Naive thymus-derived CD8-positive, alpha-beta T cell (primary cell): ENCODE results near the gene TRDN. TPM values are rescaled to one million over a fixed set of nuclear protein-coding genes. Genes with fewer than 3 reads are reported as not detected.

Experiments used
- ATAC-seq, 2 donors: fragments of 150-1000 bp; cut with Tn5 transposase in 1 of 2; sonication (Bioruptor Pico), chemical (Tn5 transposase) in 1 of 2; 1 replicate in 1 of 2; 2 replicates in 1 of 2; pipeline ENCODE4 v1.10.0; 2021; ENCODE audit warnings: mild to moderate bottlenecking in 2 of 2, moderate library complexity in 2 of 2
- POLR2A ChIA-PET: fragments of 350-600 bp; sonication (Branson Sonifier 250); formaldehyde crosslinking; loops from one replicate; lab custom pipeline; 2021; ENCODE audit warnings: antibody characterized with exemption; lab: Charles Lee
- DNase-seq, 10 donors: peaks; one replicate each; pipeline versions ENCODE4 v3.0.0 to v3.0.0-alpha.2; 2020 to 2022
- H3K27ac Mint-ChIP-seq, 10 donors: one replicate each; pipeline ENCODE4 v1.8.0; 2020 to 2022; ENCODE audit warnings: mild to moderate bottlenecking in 10 of 10, mixed read lengths in 10 of 10, moderate library complexity in 4 of 10, inconsistent platforms in 1 of 10
- H3K27me3 Mint-ChIP-seq, 5 donors: one replicate each; pipeline ENCODE4 v1.8.0; 2021 to 2022; ENCODE audit warnings: mixed read lengths in 5 of 5
- H3K36me3 Mint-ChIP-seq, 3 donors: one replicate each; pipeline ENCODE4 v1.8.0; 2020 to 2022; ENCODE audit warnings: mixed read lengths in 3 of 3, mild to moderate bottlenecking in 2 of 3, inconsistent platforms in 1 of 3
- H3K4me1 Mint-ChIP-seq, 4 donors: one replicate each; pipeline ENCODE4 v1.8.0; 2021 to 2022; ENCODE audit warnings: mixed read lengths in 4 of 4
- H3K4me3 Mint-ChIP-seq, 10 donors: one replicate each; pipeline ENCODE4 v1.8.0; 2020 to 2022; ENCODE audit warnings: mild to moderate bottlenecking in 10 of 10, mixed read lengths in 10 of 10, moderate library complexity in 6 of 10, inconsistent platforms in 1 of 10
- H3K9me3 Mint-ChIP-seq, 9 donors: one replicate each; pipeline ENCODE4 v1.8.0; 2020 to 2022; ENCODE audit warnings: mixed read lengths in 9 of 9, mild to moderate bottlenecking in 3 of 9, inconsistent platforms in 1 of 9, moderate library complexity in 1 of 9
- polyA plus RNA-seq, 3 donors: library from polyadenylated mRNA; unstranded; fragments of 300-500 nt; fragmentation: Illumina TruSeq; gene quantifications; one replicate each; pipeline ENCODE4 v1.2.3, GENCODE V29; 2021
- total RNA-seq, 8 experiments: library from RNA in 2 of 8; stranded (reverse) in 2 of 8; gene quantifications; one replicate each; pipeline ENCODE4 v1.2.3 and lab custom pipeline; 2021 to 2026

The TRDN gene
- total and polyA plus RNA-seq, 5 experiments from 2014 or later, result not detected

DNA sequence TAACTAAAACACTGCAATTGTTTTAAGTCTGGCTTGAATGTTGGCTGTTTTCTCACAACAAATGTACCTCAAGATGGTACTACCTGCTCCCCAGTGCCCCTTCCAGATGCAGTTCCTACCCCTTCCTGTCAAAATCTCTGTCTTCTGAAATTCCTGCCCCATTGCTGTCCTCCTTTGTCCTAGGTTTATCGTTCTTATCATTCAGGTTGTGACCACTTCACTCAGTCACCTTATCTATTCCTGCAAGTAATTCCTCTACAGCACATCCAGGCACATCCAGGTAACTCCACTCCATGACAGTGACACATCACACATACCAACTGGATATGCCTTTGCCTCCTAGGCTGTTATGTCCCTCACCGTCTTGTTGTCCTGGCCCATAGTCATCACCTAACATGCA, 90.2 kb downstream of the TRDN start:
- no peak for DNase-seq
- Mint-ChIP-seq H3K36me3 (no peaks in the 10 kb centered on the region), H3K4me3 (no peak overlapping the region), H3K4me1 (no peaks in the 10 kb centered on the region), H3K27ac (no peak overlapping the region), H3K9me3 (peaks cover 0 to 14% (median 3%) of the 10 kb centered on the region in 9 donors), H3K27me3 (no peaks in the 10 kb centered on the region)
- POLR2A ChIA-PET, result no interaction called here
- ATAC-seq, result no peak

GRCh38 chr6:123541462-123541861, 95.3 kb downstream of the TRDN start:
- Mint-ChIP-seq H3K27me3 (no peaks in the 10 kb centered on the region), H3K4me1 (no peaks in the 10 kb centered on the region), H3K9me3 (peaks cover 0 to 7% (median 0%) of the 10 kb centered on the region in 9 donors), H3K36me3 (no peaks in the 10 kb centered on the region), H3K4me3 (no peak overlapping the region), H3K27ac (no peak overlapping the region)
- POLR2A ChIA-PET, result no interaction called here
- no peak for DNase-seq
- ATAC-seq, result no peak

DNA sequence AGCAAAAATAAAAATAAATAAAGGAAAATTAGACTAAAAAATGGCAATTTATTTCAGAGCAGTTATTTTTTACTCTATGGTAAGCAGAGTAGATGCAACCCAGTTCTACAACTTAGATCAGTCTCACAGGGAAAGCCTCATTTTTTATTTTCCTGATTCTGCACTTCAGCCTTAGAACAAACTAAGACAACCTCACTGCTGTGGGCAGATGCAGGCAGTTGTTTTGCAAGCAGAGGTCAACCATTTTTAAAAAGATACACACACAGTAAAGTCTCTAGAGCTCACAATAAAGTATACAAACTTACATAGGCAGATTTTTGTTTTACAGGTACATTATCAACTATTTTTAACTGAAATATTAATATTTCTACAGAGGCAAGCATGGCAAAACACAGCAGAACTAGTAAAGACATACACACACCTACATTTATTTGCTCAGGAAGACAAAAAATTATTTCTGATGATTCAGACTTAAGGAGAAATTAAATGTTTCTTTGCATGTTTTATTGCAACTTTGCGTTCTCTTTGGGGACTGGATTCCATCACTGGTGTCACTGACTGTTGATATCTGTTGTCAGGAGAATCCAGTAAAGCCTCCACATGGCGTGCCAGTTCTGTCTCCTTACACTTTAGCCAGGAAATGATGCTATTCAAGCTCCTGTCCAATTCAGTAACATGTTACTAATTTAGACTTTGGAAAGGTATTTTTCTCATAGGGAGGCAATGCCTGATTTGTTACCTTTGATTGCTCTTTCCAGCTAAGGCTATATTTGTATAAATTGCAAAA, 102.7 kb downstream of the TRDN start:
- H3K36me3 Mint-ChIP-seq, result no peaks in the 10 kb centered on the region
- H3K27me3 Mint-ChIP-seq, result no peaks in the 10 kb centered on the region
- ATAC-seq (no peak), DNase-seq (no peak)
- no peaks in the 10 kb centered on the region for H3K4me1 Mint-ChIP-seq
- no peak overlapping the region for H3K4me3 Mint-ChIP-seq
- POLR2A ChIA-PET, result no interaction called here
- peaks cover 0 to 4% (median 0%) of the 10 kb centered on the region in 9 donors for H3K9me3 Mint-ChIP-seq
- H3K27ac Mint-ChIP-seq, result no peak overlapping the region

- no peaks in the 10 kb centered on the region for H3K36me3 Mint-ChIP-seq
- POLR2A ChIA-PET, result no interaction called here
- DNase-seq, result no peak
- H3K4me3 Mint-ChIP-seq, result no peak overlapping the region
- ATAC-seq, result no peak
- H3K27ac Mint-ChIP-seq, result no peak overlapping the region
- H3K27me3 Mint-ChIP-seq, result no peaks in the 10 kb centered on the region
- peaks cover 0 to 15% (median 2%) of the 10 kb centered on the region in 9 donors for H3K9me3 Mint-ChIP-seq
- no peaks in the 10 kb centered on the region for H3K4me1 Mint-ChIP-seq
Observed at GRCh38 chr6:123529843-123530242, 106.9 kb downstream of the TRDN start.

- POLR2A ChIA-PET, result no interaction called here
- ATAC-seq (no peak), DNase-seq (no peak)
- Mint-ChIP-seq H3K36me3 (no peaks in the 10 kb centered on the region), H3K4me3 (no peak overlapping the region), H3K9me3 (peaks cover 0 to 15% (median 2%) of the 10 kb centered on the region in 9 donors), H3K4me1 (no peaks in the 10 kb centered on the region), H3K27ac (no peak overlapping the region), H3K27me3 (no peaks in the 10 kb centered on the region)
Observed at GRCh38 chr6:123529058-123529457, 107.7 kb downstream of the TRDN start.

- ATAC-seq (no peak), DNase-seq (no peak)
- no peaks in the 10 kb centered on the region for H3K36me3 Mint-ChIP-seq
- H3K4me3 Mint-ChIP-seq, result no peak overlapping the region
- no peaks in the 10 kb centered on the region for H3K27me3 Mint-ChIP-seq
- H3K9me3 Mint-ChIP-seq, result peaks cover 0 to 30% (median 3%) of the 10 kb centered on the region in 9 donors
- no peak overlapping the region for H3K27ac Mint-ChIP-seq
- no peaks in the 10 kb centered on the region for H3K4me1 Mint-ChIP-seq
- POLR2A ChIA-PET, result no interaction called here
Observed at GRCh38 chr6:123527406-123527805, 109.3 kb downstream of the TRDN start.

DNA sequence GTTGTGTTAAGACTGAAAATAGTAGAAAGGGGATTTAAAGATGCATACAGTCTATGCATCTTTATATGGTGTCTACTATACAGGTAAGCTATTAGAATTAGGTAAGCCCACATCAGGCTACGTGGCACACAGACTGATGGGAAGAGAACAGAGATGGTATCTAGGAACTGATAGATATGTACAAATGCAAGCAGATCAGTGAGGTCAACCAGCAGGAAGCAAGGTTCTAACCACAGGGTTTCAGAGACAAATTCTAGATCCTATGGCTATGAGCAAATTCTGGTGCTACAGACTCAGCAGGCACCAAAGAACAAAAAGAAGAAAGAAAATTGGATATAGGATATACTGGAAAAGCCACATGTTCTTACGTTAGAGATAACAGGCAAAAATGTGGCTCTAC, 110.6 kb downstream of the TRDN start:
- Mint-ChIP-seq H3K27me3 (no peaks in the 10 kb centered on the region), H3K4me1 (no peaks in the 10 kb centered on the region), H3K36me3 (no peaks in the 10 kb centered on the region), H3K9me3 (peaks cover 0 to 30% (median 3%) of the 10 kb centered on the region in 9 donors), H3K4me3 (no peak overlapping the region), H3K27ac (no peak overlapping the region)
- POLR2A ChIA-PET, result no interaction called here
- DNase-seq, result no peak
- ATAC-seq, result no peak

DNA sequence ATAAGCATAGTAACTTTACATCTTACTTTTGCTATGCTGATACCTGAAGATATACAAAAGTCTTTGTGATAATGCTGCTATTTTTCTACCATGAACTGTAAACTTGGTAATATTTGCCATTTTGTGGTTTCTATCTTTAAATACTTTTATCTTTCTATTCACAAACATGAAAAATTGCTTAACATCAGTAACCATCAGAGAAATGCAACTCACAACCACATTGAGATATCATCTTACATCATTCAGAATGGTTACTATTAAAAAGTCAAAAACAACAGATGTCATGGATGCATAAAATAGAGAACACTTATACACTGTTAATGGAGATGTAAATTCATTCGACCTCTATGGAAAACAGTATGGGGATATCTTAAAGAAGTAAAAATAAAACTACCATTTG, 112.0 kb downstream of the TRDN start:
- no peak overlapping the region for H3K27ac Mint-ChIP-seq
- no peak for DNase-seq
- H3K4me1 Mint-ChIP-seq, result no peaks in the 10 kb centered on the region
- H3K36me3 Mint-ChIP-seq, result no peaks in the 10 kb centered on the region
- ATAC-seq, result no peak
- no peaks in the 10 kb centered on the region for H3K27me3 Mint-ChIP-seq
- peaks cover 0 to 30% (median 3%) of the 10 kb centered on the region in 9 donors for H3K9me3 Mint-ChIP-seq
- no peak overlapping the region for H3K4me3 Mint-ChIP-seq
- POLR2A ChIA-PET, result no interaction called here

DNA sequence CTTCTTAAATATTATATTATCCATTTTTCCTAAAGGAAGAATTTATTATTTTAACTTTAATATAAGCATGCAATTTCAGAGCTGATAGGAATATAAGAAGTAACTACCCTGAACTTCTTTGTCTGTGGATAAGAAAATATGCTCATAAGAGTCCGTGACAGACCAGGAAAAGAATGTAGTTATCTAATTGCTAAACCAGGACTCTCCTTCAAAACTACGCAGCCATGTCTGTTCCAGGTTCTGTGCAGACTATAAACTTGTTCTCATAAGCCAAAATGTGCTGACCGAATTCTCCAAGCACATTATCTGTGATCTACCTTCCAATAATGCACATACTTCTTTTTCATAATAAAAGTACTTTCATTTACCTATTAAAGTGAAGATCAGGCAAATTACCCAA, 116.5 kb downstream of the TRDN start:
- ATAC-seq (no peak), DNase-seq (no peak)
- Mint-ChIP-seq H3K4me1 (no peaks in the 10 kb centered on the region), H3K36me3 (no peaks in the 10 kb centered on the region), H3K27me3 (no peaks in the 10 kb centered on the region), H3K27ac (no peak overlapping the region), H3K4me3 (no peak overlapping the region), H3K9me3 (peaks cover 0 to 31% (median under 1%) of the 10 kb centered on the region in 9 donors)
- POLR2A ChIA-PET, result no interaction called here

- Mint-ChIP-seq H3K4me1 (no peaks in the 10 kb centered on the region), H3K9me3 (peaks cover 0 to 31% (median 2%) of the 10 kb centered on the region in 9 donors), H3K4me3 (no peak overlapping the region), H3K36me3 (no peaks in the 10 kb centered on the region), H3K27ac (no peak overlapping the region), H3K27me3 (no peaks in the 10 kb centered on the region)
- DNase-seq (peak in 1 of 10 donors; percentile 22), ATAC-seq (no peak)
- POLR2A ChIA-PET, result no interaction called here
Observed at GRCh38 chr6:123519189-123519505, 117.6 kb downstream of the TRDN start.

DNA sequence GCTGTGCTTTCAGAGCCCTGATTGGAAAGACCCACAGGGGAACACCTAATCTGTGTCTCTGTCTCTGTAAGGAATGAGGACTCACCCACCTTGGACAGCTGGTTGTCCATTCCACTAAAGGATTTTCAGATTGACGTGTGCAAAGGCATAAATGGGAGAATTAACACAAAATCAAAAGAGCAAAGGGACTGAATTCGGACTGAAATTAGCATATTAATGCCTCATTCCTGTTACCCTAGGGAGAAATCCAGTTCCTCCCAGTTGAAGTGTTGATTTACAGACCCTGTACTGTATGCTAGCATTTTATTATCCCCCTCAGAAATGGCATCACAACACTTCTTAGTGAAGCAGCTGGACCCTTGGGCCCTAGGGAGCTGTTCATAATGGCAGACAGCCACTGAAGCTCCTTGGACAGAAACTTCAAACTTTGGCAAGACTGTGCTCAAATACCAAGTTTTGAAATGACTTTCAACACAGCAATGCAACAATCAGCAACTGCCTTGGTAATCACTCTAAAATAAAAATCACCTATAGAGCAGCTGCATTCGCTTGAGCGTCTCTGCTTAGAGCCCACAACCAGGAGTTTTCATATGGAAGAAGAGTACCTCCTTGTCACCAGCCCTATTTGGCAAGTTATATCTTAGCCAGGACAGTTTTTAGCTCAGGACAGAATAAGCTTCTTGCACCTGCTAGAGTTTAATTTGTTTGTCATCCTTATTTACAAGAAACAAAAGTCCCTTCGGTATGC, 118.1 kb downstream of the TRDN start:
- POLR2A ChIA-PET, result no interaction called here
- no peak for DNase-seq
- Mint-ChIP-seq H3K36me3 (no peaks in the 10 kb centered on the region), H3K4me3 (no peak overlapping the region), H3K27me3 (no peaks in the 10 kb centered on the region), H3K9me3 (peaks cover 0 to 28% (median 2%) of the 10 kb centered on the region in 9 donors), H3K4me1 (no peaks in the 10 kb centered on the region), H3K27ac (no peak overlapping the region)
- ATAC-seq, result no peak

- Mint-ChIP-seq H3K4me1 (no peaks in the 10 kb centered on the region), H3K27me3 (no peaks in the 10 kb centered on the region), H3K4me3 (no peak overlapping the region), H3K9me3 (peaks cover 0 to 9% (median 0%) of the 10 kb centered on the region in 9 donors), H3K27ac (no peak overlapping the region), H3K36me3 (no peaks in the 10 kb centered on the region)
- POLR2A ChIA-PET, result no interaction called here
- no peak for ATAC-seq
- DNase-seq, result no peak
Observed at GRCh38 chr6:123515715-123516114, 121.0 kb downstream of the TRDN start.

GRCh38 chr6:123509112-123509511, 127.6 kb downstream of the TRDN start:
- Mint-ChIP-seq H3K27me3 (no peaks in the 10 kb centered on the region), H3K27ac (no peak overlapping the region), H3K9me3 (peaks cover 0 to 9% (median 0%) of the 10 kb centered on the region in 9 donors), H3K4me3 (no peak overlapping the region), H3K36me3 (no peaks in the 10 kb centered on the region), H3K4me1 (no peaks in the 10 kb centered on the region)
- POLR2A ChIA-PET, result no interaction called here
- DNase-seq (no peak), ATAC-seq (no peak)
